GM19328 (cell line): ENCODE data around the gene GPR142.

Experiments
- ATAC-seq: cut with Tn5 transposase; IDR thresholded peaks from one replicate; pipeline ENCODE4 v1.9.1; 2021; ENCODE audit warnings: mild to moderate bottlenecking, moderate library complexity; ENCODE audit not compliant: unreplicated experiment

The GPR142 gene

GRCh38 chr17:74343526-74344284 is 23.6 kb upstream of the GPR142 start:
- ATAC-seq: no peak

GRCh38 chr17:74344658-74345057 is 22.6 kb upstream of the GPR142 start:
- ATAC-seq: no peak

DNA sequence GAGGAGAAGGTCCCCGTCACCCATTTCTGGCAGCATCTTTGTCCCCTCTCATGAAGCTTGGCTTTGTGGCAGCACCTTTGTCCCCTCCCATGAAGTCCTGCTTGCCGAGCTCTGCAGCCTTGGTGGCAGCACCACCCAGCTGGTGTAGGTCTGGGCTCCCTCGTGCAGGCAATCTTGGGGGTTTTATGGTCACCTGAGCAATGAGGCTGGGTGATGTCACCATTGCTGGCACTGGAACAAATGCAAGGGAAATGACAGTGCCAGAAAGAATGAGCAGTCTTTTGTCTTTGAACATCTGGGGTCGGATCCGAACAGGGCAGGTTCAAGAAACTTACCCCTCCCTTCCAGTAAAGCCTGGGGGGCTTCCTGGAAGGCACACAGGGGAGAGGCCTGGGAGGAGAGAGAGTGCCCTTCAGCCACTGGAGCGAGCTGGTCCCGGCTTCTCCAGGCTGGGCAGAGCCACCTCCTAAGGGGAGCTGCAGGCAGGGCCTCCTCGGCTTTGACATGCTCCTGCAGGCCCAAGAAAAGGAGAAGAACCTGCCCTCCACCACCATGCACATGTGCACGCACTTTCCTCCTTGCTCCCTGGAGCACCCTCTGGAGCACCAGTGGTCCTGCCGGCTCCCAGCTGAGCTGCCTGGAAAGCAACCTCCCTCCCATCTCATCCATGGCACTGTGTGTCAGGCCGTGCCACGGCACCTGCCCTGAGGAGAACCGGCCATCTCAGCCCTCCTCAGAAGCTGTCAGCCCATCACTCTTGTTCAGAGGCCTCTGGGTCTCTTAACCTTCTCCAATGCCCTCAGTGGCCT is 21.7 kb upstream of the GPR142 start:
- no peak for ATAC-seq

- ATAC-seq: no peak
Observed at GRCh38 chr17:74347646-74348045, 19.7 kb upstream of the GPR142 start.

GRCh38 chr17:74349120-74349519 is 18.2 kb upstream of the GPR142 start:
- ATAC-seq: no peak

- no peak for ATAC-seq
Observed at GRCh38 chr17:74350486-74350885, 16.8 kb upstream of the GPR142 start.

DNA sequence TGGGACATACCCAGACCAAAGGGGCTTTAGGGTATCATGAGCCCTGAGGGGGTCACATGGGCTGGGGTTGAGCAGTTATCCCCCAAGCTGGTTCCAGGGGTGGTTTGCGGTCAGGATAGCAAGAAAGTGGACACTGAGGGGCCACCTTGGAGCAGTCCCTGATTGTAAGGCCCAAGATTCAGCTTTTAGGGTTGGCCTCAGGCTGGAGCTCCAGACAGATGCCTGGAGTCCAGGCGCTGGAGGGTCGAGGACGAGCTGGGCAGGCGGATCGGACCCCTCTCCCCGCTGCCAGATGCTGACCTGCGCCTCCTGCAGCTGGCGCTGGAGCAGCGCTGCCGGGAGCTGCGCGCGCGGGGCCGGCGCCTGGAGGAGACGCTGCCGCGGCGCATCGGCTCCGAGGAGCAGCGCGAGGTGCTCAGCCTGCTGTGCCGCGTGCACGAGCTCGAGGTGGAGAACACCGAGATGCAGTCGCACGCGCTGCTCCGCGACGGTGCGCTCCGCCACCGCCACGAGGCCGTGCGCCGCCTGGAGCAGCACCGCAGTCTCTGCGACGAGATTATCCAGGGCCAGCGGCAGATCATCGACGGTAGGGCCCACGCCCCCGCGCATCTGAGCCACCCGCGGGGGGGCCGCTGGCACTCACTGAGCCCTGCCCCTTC is 15.6 kb upstream of the GPR142 start:
- no peak for ATAC-seq

- ATAC-seq: no peak
Observed at GRCh38 chr17:74353446-74354060, 13.8 kb upstream of the GPR142 start.

DNA sequence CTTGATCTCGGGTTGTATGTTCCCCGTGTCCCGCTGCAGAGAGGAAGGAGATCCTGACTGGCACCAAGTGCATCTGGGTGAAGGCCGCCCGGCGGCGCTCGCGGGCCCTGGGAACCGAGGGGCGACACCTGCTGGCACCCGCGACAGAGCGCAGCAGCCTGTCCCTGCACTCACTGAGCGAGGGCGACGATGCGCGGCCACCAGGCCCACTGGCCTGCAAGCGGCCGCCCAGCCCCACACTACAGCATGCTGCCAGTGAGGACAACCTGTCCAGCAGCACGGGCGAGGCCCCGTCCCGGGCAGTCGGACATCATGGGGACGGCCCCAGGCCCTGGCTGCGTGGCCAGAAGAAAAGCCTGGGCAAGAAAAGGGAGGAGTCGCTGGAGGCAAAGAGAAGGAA is 13.2 kb upstream of the GPR142 start:
- ATAC-seq: no peak

DNA sequence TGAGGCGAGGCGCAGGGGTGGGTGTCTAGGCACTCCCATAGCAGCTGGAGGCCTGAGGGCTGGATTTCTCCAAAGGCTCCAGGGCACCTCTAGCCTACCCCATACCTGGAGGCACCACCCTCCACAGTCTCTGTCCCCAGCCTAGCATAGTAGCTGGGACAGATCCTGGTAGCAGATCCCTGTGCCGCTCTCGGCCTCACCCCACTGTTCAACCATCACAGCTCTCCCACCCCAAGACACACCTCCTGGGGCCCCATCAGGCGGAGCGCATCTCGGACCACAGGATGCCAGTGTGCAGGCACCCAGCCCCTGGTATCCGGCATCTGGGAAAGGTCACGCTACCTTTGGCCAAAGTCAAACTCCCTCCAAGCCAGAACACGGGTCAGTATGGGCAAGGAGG is 12.7 kb upstream of the GPR142 start:
- no peak for ATAC-seq

- ATAC-seq: no peak
Observed at GRCh38 chr17:74355065-74355464, 12.2 kb upstream of the GPR142 start.

GRCh38 chr17:74356646-74357465 is 10.4 kb upstream of the GPR142 start:
- no peak for ATAC-seq

DNA sequence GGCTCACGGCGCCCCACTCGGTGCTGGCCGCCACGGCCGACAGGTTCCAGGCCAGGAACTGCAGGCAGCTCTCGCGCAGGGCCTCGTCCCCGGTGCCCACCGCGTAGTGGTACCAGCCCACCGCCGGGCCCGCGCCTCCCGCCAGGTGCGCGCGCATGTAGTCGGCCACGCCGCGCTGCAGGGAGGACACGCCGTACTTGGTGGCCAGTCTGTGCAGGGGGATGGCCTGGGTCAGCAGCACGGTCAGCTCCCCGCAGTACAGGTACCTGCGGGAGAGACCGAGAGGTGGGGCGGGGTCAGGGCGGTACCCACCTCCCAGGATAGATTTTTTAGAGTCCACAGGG is 9.9 kb upstream of the GPR142 start:
- no peak for ATAC-seq

DNA sequence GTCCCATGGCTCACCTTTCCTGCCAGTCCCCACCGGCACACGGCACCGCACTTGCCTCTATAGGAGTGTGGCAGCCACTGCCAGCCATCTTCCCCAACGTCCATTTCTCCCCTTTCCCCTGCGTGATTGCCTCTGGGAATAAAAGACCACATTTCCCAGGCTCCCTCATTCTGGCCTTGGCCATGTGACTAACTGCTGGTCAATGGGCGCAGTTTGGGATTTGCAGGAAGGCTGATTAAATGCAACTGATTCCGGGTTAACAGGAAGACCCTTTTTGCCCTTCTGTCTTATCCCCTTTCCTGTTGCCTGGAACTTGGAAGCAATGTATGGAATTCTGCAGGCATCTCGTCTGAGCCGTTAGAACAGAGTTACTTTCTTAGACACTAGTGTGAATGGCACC is 8.6 kb upstream of the GPR142 start:
- no peak for ATAC-seq

DNA sequence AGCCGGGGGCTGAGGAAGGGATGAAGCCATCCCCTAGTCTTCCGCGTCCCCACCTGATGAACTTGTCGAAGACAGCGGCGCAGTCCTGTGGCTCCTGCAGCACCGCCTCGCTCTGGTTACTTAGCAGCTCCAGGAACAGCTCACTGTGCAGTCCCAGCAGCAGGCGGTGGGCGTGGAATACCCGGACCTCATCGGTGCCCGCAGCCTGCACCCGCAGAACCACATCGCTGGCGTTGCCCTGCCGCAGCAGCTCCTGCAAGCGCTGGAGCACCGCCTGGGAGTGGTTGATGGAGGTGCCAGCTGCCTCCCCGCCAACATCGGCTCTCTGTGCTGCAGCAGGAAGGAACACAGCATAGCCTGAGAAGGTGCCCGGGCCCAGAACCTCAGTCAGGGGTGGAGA is 7.4 kb upstream of the GPR142 start:
- no peak for ATAC-seq

- ATAC-seq: no peak
Observed at GRCh38 chr17:74360899-74361229, 6.4 kb upstream of the GPR142 start.

DNA sequence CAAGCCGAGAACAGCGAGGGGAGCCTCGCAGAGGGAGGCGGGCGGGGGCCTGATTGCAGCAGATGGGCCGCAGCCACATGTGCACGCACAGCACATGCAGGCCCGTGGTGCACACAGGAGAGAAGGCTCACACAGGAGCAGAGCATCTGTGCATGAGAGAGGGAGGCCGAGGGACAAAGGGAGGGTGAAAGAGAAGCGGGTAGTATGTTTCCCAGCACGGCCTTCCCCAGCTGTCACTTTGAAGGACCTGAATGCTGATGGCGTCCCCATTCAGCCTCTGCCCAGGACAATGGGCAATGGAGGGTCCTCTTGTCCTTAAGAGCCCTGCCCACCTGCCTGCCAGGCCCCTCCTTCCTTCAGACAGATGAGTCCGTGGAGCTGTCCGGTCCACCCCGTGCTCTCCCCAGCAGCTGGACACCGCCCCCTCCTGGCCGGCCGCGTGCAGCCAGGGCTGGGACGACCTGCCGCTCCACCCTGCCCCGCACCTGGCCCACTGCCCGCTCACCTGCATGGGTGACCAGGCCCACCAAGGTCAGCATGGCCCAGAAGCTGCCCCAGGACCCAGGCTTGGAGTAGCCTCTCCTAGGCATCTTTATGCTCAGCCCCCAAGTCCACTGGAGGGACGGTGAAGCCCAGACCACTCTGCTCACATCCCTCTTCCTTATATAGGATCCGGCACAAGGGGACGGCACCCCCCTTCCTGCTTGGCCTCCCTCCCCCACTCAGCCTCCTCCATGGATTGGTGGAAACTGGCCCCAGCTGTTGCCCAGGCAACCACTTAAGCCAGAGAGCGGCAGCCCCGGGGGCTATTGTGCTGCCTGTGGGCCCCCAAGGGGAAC is 5.9 kb upstream of the GPR142 start, which contains the start of gene BTBD17:
Gene BTBD17 (minus strand): TSS at position 639 of the 839 bp plus-strand sequence. CDS start 49 bp downstream, at position 590.
- ATAC-seq: no peak

GRCh38 chr17:74362069-74362405 is 5.3 kb upstream of the GPR142 start:
- ATAC-seq: no peak

GRCh38 chr17:74362810-74363498 is 4.4 kb upstream of the GPR142 start:
- no peak for ATAC-seq
